HCEC 1CT (cell line): ENCODE measurements around the gene TUBGCP6.

Experiments used
- DNase-seq: peaks from one replicate; pipeline ENCODE4 v3.0.0-alpha.2; 2017

Gene TUBGCP6

GRCh38 chr22:50192436-50193204, 52.2 kb downstream of the TUBGCP6 start:
- no peak for DNase-seq

GRCh38 chr22:50190941-50191741, 53.7 kb downstream of the TUBGCP6 start:
- DNase-seq: no peak

GRCh38 chr22:50190182-50190940, 54.5 kb downstream of the TUBGCP6 start:
- DNase-seq: no peak

GRCh38 chr22:50189849-50190181, 55.0 kb downstream of the TUBGCP6 start:
- no peak for DNase-seq

- no peak for DNase-seq
Observed at GRCh38 chr22:50189184-50189848, 55.5 kb downstream of the TUBGCP6 start.

- DNase-seq: no peak
Observed at GRCh38 chr22:50188356-50188755, 56.5 kb downstream of the TUBGCP6 start.

- DNase-seq: peak; percentile 7
Observed at GRCh38 chr22:50186761-50187523, 57.9 kb downstream of the TUBGCP6 start.

- DNase-seq: no peak
Observed at GRCh38 chr22:50186181-50186714, 58.6 kb downstream of the TUBGCP6 start.

GRCh38 chr22:50185375-50186087, 59.3 kb downstream of the TUBGCP6 start, which contains the start of gene TRABD:
Gene TRABD (plus strand): TSS chr22:50185913. CDS start chr22:50193061, 7,148 bp downstream.
- peak; percentile 90 for DNase-seq

- DNase-seq: no peak
Observed at GRCh38 chr22:50184902-50185374, 59.9 kb downstream of the TUBGCP6 start.

- DNase-seq: peak; percentile 48
Observed at GRCh38 chr22:50184004-50184901, 60.6 kb downstream of the TUBGCP6 start.

GRCh38 chr22:50183141-50183971, 61.5 kb downstream of the TUBGCP6 start:
- no peak for DNase-seq

- no peak for DNase-seq
Observed at GRCh38 chr22:50182176-50183081, 62.4 kb downstream of the TUBGCP6 start.

- DNase-seq: no peak
Observed at GRCh38 chr22:50180727-50181521, 63.9 kb downstream of the TUBGCP6 start.

- no peak for DNase-seq
Observed at GRCh38 chr22:50179937-50180726, 64.7 kb downstream of the TUBGCP6 start.
